Sigmoid colon (tissue), 4 donors: ENCODE measurements around the gene LCE1F.

Experiments
- CTCF ChIP-seq, 4 experiments: fragments of 450-650 bp in 3 of 4; fragments of 200-600 bp in 1 of 4; IDR thresholded peaks; one replicate each; pipeline ENCODE4 v1.5.1; 2016 to 2019; ENCODE audit warnings: antibody characterized with exemption in 4 of 4, mild to moderate bottlenecking in 3 of 4, moderate library complexity in 2 of 4
- EP300 ChIP-seq, 4 donors: sonication (generic); formaldehyde crosslinking; IDR thresholded peaks; one replicate each; pipeline ENCODE4 v1.6.1; 2017; ENCODE audit warnings: antibody characterized with exemption in 4 of 4
- POLR2A ChIP-seq, 2 donors: fragments of 450-650 bp; IDR thresholded peaks; one replicate each; pipeline ENCODE4 v1.6.1; 2016; ENCODE audit warnings: antibody characterized with exemption in 2 of 2, mild to moderate bottlenecking in 2 of 2, moderate library complexity in 2 of 2

GRCh38 chr1:152811671-152812070 is 36.7 kb downstream of the LCE1F start, which contains the start of gene LCE1B:
- TF ChIP-seq CTCF (IDR thresholded peaks at IDR 0.05) (no peak), POLR2A (IDR thresholded peaks at IDR 0.05) (no peak), EP300 (IDR thresholded peaks at IDR 0.05) (no peak)
